CD14-positive monocyte (primary cell): ENCODE measurements around the gene RRAD. TPM values are rescaled to one million over a fixed set of nuclear protein-coding genes. Genes with fewer than 3 reads are reported as not detected.

Experiments used
- DNase-seq, 3 donors: peaks; one replicate each; pipeline ENCODE4 v3.0.0-alpha.2; 2011 to 2022
- H2AFZ ChIP-seq: 2 replicates; pipeline ENCODE4 v1.6.0; 2012; ENCODE audit warnings: mild to moderate bottlenecking, low read depth, low read length, inconsistent platforms; ENCODE audit not compliant: insufficient read depth, poor library complexity, severe bottlenecking
- H3K27ac ChIP-seq, 2 donors: 1 replicate in 1 of 2; 2 replicates in 1 of 2; pipeline ENCODE4 v1.5.1; 2012 to 2013; ENCODE audit warnings: low read length in 2 of 2, control low read depth in 1 of 2, inconsistent platforms in 1 of 2, low read depth in 1 of 2, mild to moderate bottlenecking in 1 of 2
- H3K27me3 ChIP-seq, 2 donors: one replicate each; pipeline versions ENCODE4 v1.6.0 to v1.6.1; 2011 to 2013; ENCODE audit warnings: low read length in 2 of 2; ENCODE audit not compliant: control insufficient read depth in 2 of 2, insufficient read depth in 2 of 2
- H3K36me3 ChIP-seq, 2 donors: replicated peaks in 1 of 2; 1 replicate in 1 of 2; 2 replicates in 1 of 2; pipeline versions ENCODE4 v1.5.1 to v1.6.1; 2012 to 2013; ENCODE audit warnings: low read length in 2 of 2, control low read depth in 1 of 2, inconsistent platforms in 1 of 2, mild to moderate bottlenecking in 1 of 2; ENCODE audit not compliant: insufficient read depth in 2 of 2, control insufficient read depth in 1 of 2
- H3K4me1 ChIP-seq, 2 donors: 1 replicate in 1 of 2; 2 replicates in 1 of 2; pipeline versions ENCODE4 v1.5.1 to v1.6.1; 2012 to 2013; ENCODE audit warnings: low read length in 2 of 2, control low read depth in 1 of 2, inconsistent platforms in 1 of 2, mild to moderate bottlenecking in 1 of 2, moderate library complexity in 1 of 2; ENCODE audit not compliant: insufficient read depth in 2 of 2, control insufficient read depth in 1 of 2
- H3K4me2 ChIP-seq: replicated peaks from 2 replicates; pipeline ENCODE3; 2012; ENCODE audit warnings: low read length, moderate library complexity, mild to moderate bottlenecking; ENCODE audit not compliant: poor library complexity, severe bottlenecking; ENCODE audit errors: extremely low read depth
- H3K4me3 ChIP-seq, 3 experiments: fragments of 200-600 bp in 1 of 3; sonication (generic) in 1 of 3; replicated peaks in 1 of 3; 1 replicate in 2 of 3; 2 replicates in 1 of 3; pipeline ENCODE4 v1.5.1; 2011 to 2013; ENCODE audit warnings: low read length in 3 of 3, mild to moderate bottlenecking in 3 of 3, control low read depth in 2 of 3, low read depth in 2 of 3, inconsistent platforms in 1 of 3, moderate library complexity in 1 of 3
- H3K79me2 ChIP-seq: 2 replicates; pipeline ENCODE4 v1.6.0; 2012; ENCODE audit warnings: mild to moderate bottlenecking, control low read depth, inconsistent platforms, low read length, moderate library complexity; ENCODE audit not compliant: insufficient read depth
- H3K9ac ChIP-seq: 2 replicates; pipeline ENCODE4 v1.6.0; 2017; ENCODE audit warnings: low read length, mild to moderate bottlenecking; ENCODE audit not compliant: insufficient read depth, poor library complexity, severe bottlenecking
- H3K9me3 ChIP-seq, 2 donors: replicated peaks in 1 of 2; 1 replicate in 1 of 2; 2 replicates in 1 of 2; pipeline versions ENCODE4 v1.5.1 to v1.6.1; 2012 to 2013; ENCODE audit warnings: low read length in 2 of 2, control low read depth in 1 of 2; ENCODE audit not compliant: control insufficient read depth in 1 of 2, insufficient read depth in 1 of 2
- H4K20me1 ChIP-seq: 2 replicates; pipeline ENCODE4 v1.6.0; 2012; ENCODE audit warnings: mild to moderate bottlenecking, low read length, control low read depth, moderate library complexity; ENCODE audit not compliant: insufficient read depth
- H3K27ac Mint-ChIP-seq, 7 donors: one replicate each; pipeline ENCODE4 v1.8.0; 2020; ENCODE audit warnings: mild to moderate bottlenecking in 7 of 7, mixed read lengths in 7 of 7, moderate library complexity in 6 of 7, inconsistent platforms in 2 of 7
- H3K27me3 Mint-ChIP-seq, 3 donors: one replicate each; pipeline ENCODE4 v1.8.0; 2021 to 2022; ENCODE audit warnings: low read depth in 3 of 3, mild to moderate bottlenecking in 3 of 3, mixed read lengths in 3 of 3, moderate library complexity in 3 of 3, inconsistent platforms in 1 of 3
- H3K36me3 Mint-ChIP-seq, 2 donors: one replicate each; pipeline ENCODE4 v1.8.0; 2020; ENCODE audit warnings: mixed read lengths in 2 of 2, inconsistent platforms in 1 of 2, mild to moderate bottlenecking in 1 of 2
- H3K4me1 Mint-ChIP-seq: one replicate; pipeline ENCODE4 v1.8.0; 2020; ENCODE audit warnings: mild to moderate bottlenecking, mixed read lengths
- H3K4me3 Mint-ChIP-seq, 2 donors: one replicate each; pipeline ENCODE4 v1.8.0; 2020; ENCODE audit warnings: mild to moderate bottlenecking in 2 of 2, mixed read lengths in 2 of 2, moderate library complexity in 1 of 2
- H3K9me3 Mint-ChIP-seq, 7 donors: one replicate each; pipeline ENCODE4 v1.8.0; 2020 to 2022; ENCODE audit warnings: mixed read lengths in 7 of 7, mild to moderate bottlenecking in 6 of 7, moderate library complexity in 6 of 7, inconsistent platforms in 2 of 7
- CTCF ChIP-seq: fragments of 200-600 bp; IDR thresholded peaks from one replicate; pipeline ENCODE4 v1.8.0; 2022; ENCODE audit warnings: antibody characterized with exemption, mild to moderate bottlenecking
- WGBS: methylation state at CpG from one replicate; pipeline ENCODE4 v1.1.5; 2013; ENCODE audit warnings: missing lambda C conversion rate; ENCODE audit not compliant: insufficient coverage; 5-methylcytosine and 5-hydroxymethylcytosine counted together
- intact Hi-C, 2 donors: fragments of 100-400 bp; cut with micrococcal nuclease; formaldehyde crosslinking; loops; one replicate each; pipeline versions ENCODE4 v1.15.0 to v1.15.1; 2023
- polyA plus RNA-seq, 3 donors: library from polyadenylated mRNA; depleted of rRNA in 1 of 3; unstranded in 2 of 3; stranded (reverse) in 1 of 3; fragments of 300-500 nt in 2 of 3; fragments of >200 nt in 1 of 3; fragmentation: Illumina TruSeq in 2 of 3; gene quantifications; 1 replicate in 2 of 3; 2 replicates in 1 of 3; pipeline ENCODE4 v1.2.3, GENCODE V29; 2012 to 2021

Gene RRAD
- polyA plus RNA-seq, 3 donors = 0.42 to 1.9 (median 0.55) TPM

GRCh38 chr16:66910175-66910940 lies 15.0 kb downstream of the RRAD start:
- peaks cover 1 to 12% (median 10%) of the 10 kb centered on the region in 3 donors for H3K27me3 Mint-ChIP-seq
- Histone ChIP-seq H3K9me3 (no peaks in the 10 kb centered on the region), H4K20me1 (no peaks in the 10 kb centered on the region), H3K27ac (no peak overlapping the region), H3K9ac (no peak overlapping the region), H2AFZ (no peak overlapping the region), H3K36me3 (no peaks in the 10 kb centered on the region), H3K79me2 (no peaks in the 10 kb centered on the region), H3K27me3 (no peaks in the 10 kb centered on the region), H3K4me1 (no peaks in the 10 kb centered on the region), H3K4me2 (no peak overlapping the region), H3K4me3 (no peak overlapping the region)
- H3K4me1 Mint-ChIP-seq = no peaks in the 10 kb centered on the region
- WGBS = 92% methylated on average over 10 of the region's 14 CpGs
- no peak overlapping the region for H3K4me3 Mint-ChIP-seq
- no peaks in the 10 kb centered on the region for H3K36me3 Mint-ChIP-seq
- intact Hi-C loops = no loop called here
- no peaks in the 10 kb centered on the region for H3K9me3 Mint-ChIP-seq
- DNase-seq = no peak
- no peak for TF ChIP-seq CTCF
- no peak overlapping the region for H3K27ac Mint-ChIP-seq

- Histone ChIP-seq H3K4me2 (no peak overlapping the region), H3K9me3 (no peaks in the 10 kb centered on the region), H3K27ac (no peak overlapping the region), H3K79me2 (no peaks in the 10 kb centered on the region), H3K4me1 (no peaks in the 10 kb centered on the region), H3K9ac (no peak overlapping the region), H3K27me3 (no peaks in the 10 kb centered on the region), H3K4me3 (no peak overlapping the region), H2AFZ (no peak overlapping the region), H3K36me3 (no peaks in the 10 kb centered on the region), H4K20me1 (no peaks in the 10 kb centered on the region)
- no peaks in the 10 kb centered on the region for H3K36me3 Mint-ChIP-seq
- H3K27me3 Mint-ChIP-seq = peaks cover 3 to 12% (median 10%) of the 10 kb centered on the region in 3 donors
- intact Hi-C loops = no loop called here
- no peak for DNase-seq
- 90% methylated on average over 6 of the region's 14 CpGs for WGBS
- H3K4me3 Mint-ChIP-seq = no peak overlapping the region
- peak overlapping the region in 1 of 7 donors; percentile 15 for H3K27ac Mint-ChIP-seq
- no peak for TF ChIP-seq CTCF
- H3K9me3 Mint-ChIP-seq = no peaks in the 10 kb centered on the region
- H3K4me1 Mint-ChIP-seq = no peaks in the 10 kb centered on the region
These were observed 16.4 kb downstream of the RRAD start for GRCh38 chr16:66908762-66909559.
